ENCODE results near the gene GNRHR.
A peak's percentile ranks its signal among the peaks of the same experiment; 100 is the strongest.
"Not testable (repeated sequence)": the region's sequence is repeated elsewhere in the genome, so short reads cannot be mapped to it uniquely, and the experiment has no call there.

The GNRHR gene

GRCh38 chr4:67714248-67714583, 40.0 kb downstream of the GNRHR start:
- no peak overlapping the region for H3K4me3 ChIP-seq (replicated peaks; ENCODE audit: low read depth, low read length)
- TF ChIP-seq CTCF (IDR thresholded peaks at IDR 0.05; ENCODE audit: low read length, missing control alignments) = no peak
- DNase-seq (ENCODE audit: low read depth) = no peak

DNA sequence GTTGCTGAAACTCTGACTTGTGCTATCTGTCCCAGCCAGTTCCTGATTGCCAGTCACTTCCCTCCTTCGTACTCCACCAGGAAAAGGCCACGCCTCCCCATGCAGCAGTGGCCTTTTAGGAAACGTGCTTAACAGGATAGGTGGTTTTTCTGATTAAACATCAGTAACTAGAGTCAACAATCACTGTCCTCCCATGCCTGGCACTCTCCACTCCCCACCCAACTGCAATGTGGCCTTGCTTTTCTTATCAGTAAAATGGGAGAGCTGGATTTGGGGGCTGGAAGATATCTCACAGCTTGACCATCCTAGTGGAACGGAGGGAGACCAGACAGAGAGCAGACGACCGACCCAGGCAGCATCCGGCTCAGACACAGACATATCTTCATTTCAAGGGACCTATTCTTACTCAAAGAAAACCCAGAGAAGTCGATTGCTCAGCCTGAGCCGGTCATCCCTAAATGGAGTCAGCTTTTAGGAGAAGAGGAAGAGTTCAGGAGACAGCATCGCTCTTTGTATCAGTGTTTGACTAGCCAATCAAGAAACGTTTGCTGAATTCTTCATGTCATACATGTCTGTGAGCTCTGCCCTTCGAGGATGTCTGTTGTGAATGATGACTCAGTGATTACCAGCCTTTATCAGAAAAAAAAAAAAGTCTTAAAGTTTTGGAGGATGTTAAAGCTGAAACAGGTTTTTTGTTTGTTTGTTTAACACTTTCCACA, 40.5 kb downstream of the GNRHR start:
- TF ChIP-seq CTCF (IDR thresholded peaks at IDR 0.05; ENCODE audit: low read length, missing control alignments) = no peak
- DNase-seq (ENCODE audit: low read depth) = peak; percentile 42
- peak overlapping the region; percentile 26 for H3K4me3 ChIP-seq (replicated peaks; ENCODE audit: low read depth, low read length)

- no peak for TF ChIP-seq CTCF (IDR thresholded peaks at IDR 0.05; ENCODE audit: low read length, missing control alignments)
- H3K4me3 ChIP-seq (replicated peaks; ENCODE audit: low read depth, low read length) = no peak overlapping the region
- DNase-seq (ENCODE audit: low read depth) = no peak
These were observed 41.3 kb downstream of the GNRHR start for GRCh38 chr4:67712650-67713528.

DNA sequence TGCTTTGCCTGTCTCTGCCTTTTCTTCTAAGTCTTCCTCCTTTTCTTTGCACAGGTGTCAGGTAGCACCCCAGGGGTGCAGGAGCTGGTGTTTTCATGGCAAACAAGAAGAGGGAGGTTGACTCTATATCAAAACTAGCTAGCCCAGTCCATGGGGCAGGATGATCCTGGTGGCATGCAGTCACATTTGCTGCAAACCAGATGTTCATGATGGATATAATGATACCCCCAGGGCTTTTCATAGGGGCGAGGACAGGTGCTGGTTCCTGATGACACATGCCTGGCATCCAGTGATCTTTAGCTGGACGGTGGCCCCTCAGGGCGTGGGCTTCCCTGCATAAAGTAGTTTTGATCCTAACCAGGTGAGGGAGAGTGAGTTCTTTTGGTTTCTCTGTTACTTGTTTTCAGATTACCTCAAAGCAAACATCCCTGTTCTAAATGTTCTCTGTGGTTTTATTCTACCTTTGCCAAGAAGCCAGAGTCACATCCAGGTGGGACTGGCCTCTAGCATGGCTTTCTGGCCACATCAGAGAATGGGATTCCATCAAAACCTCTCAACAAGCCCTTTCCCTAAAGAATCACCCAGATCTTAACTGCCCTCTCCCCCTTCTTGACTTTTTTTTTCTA, 42.1 kb downstream of the GNRHR start:
- no peak for TF ChIP-seq CTCF (IDR thresholded peaks at IDR 0.05; ENCODE audit: low read length, missing control alignments)
- H3K4me3 ChIP-seq (replicated peaks; ENCODE audit: low read depth, low read length) = no peak overlapping the region
- DNase-seq (ENCODE audit: low read depth) = no peak

DNA sequence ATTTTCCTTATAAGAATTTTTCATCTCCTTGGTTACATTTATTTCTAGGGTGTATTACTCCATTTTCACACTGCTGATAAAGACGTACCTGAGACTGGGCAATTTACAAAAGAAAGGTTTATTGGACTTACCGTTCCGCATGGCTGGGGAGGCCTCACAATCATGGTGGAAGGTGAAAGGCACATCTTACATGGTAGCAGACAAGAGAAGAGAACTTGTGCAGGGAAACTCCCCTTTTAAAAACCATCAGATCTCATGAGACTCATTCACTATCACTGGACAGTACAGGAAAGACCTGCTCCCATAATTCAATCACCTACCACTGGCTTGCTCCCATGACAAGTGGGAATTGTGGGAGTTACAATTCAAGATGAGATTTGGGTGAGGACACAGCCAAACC, 47.5 kb downstream of the GNRHR start:
- DNase-seq (ENCODE audit: low read depth) = not testable (repeated sequence)

GRCh38 chr4:67704843-67705242, 49.3 kb downstream of the GNRHR start:
- no peak overlapping the region for H3K4me3 ChIP-seq (replicated peaks; ENCODE audit: low read depth, low read length)
- no peak for TF ChIP-seq CTCF (IDR thresholded peaks at IDR 0.05; ENCODE audit: low read length, missing control alignments)
- DNase-seq (ENCODE audit: low read depth) = no peak

More for the DNA sequence above, 47.5 kb downstream of the GNRHR start:
- not testable (repeated sequence) for H3K4me3 ChIP-seq (replicated peaks; ENCODE audit: low read depth, low read length)

- H3K4me3 ChIP-seq (replicated peaks; ENCODE audit: low read depth, low read length) = no peak overlapping the region
- no peak for TF ChIP-seq CTCF (IDR thresholded peaks at IDR 0.05; ENCODE audit: low read length, missing control alignments)
- no peak for DNase-seq (ENCODE audit: low read depth)
These were observed 52.0 kb downstream of the GNRHR start for GRCh38 chr4:67702166-67702565.
